Prostate gland (tissue), 2 donors: ENCODE measurements around the gene MGLL. TPM values are rescaled to one million over a fixed set of nuclear protein-coding genes. Genes with fewer than 3 reads are reported as not detected.

Source experiments
- DNase-seq: peaks from one replicate; pipeline ENCODE4 v3.0.0-alpha.2; 2019; ENCODE audit warnings: low spot score
- H3K27ac ChIP-seq, 2 donors: fragments of 200-600 bp; sonication (generic); 2 replicates each; pipeline ENCODE4 v1.5.1; 2017 to 2019
- H3K27me3 ChIP-seq: fragments of 200-600 bp; sonication (generic); replicated peaks from 2 replicates; pipeline ENCODE4 v1.5.1; 2019; ENCODE audit not compliant: insufficient read depth
- H3K36me3 ChIP-seq, 2 donors: fragments of 200-600 bp; sonication (generic); 1 replicate in 1 of 2; 2 replicates in 1 of 2; pipeline versions ENCODE4 v1.5.1 to v1.8.1; 2017 to 2019
- H3K4me1 ChIP-seq: fragments of 200-600 bp; sonication (generic); replicated peaks from 2 replicates; pipeline ENCODE4 v1.5.1; 2019
- H3K4me3 ChIP-seq, 2 donors: fragments of 200-600 bp; sonication (generic); 2 replicates each; pipeline ENCODE4 v1.5.1; 2017 to 2019
- H3K9me3 ChIP-seq: fragments of 200-600 bp; sonication (generic); 2 replicates; pipeline ENCODE4 v1.5.1; 2017
- CTCF ChIP-seq, 4 experiments: fragments of 200-600 bp in 2 of 4; fragments of 450-650 bp in 2 of 4; sonication (generic) in 2 of 4; IDR thresholded peaks; 1 replicate in 3 of 4; 2 replicates in 1 of 4; pipeline ENCODE4 v1.5.1; 2016 to 2019; ENCODE audit warnings: antibody characterized with exemption in 4 of 4, mild to moderate bottlenecking in 2 of 4, moderate library complexity in 2 of 4
- POLR2A ChIP-seq: fragments of 450-650 bp; IDR thresholded peaks from one replicate; pipeline ENCODE4 v1.6.1; 2016; ENCODE audit warnings: antibody characterized with exemption, mild to moderate bottlenecking
- POLR2AphosphoS5 ChIP-seq: sonication (generic); formaldehyde crosslinking; IDR thresholded peaks from one replicate; pipeline ENCODE4 v1.6.1; 2017; ENCODE audit warnings: antibody characterized with exemption
- WGBS: methylation state at CpG from one replicate; pipeline ENCODE4 v1.1.5; 2018; 5-methylcytosine and 5-hydroxymethylcytosine counted together
- intact Hi-C: fragments of 100-400 bp; cut with DNase I; formaldehyde crosslinking; loops from one replicate; pipeline ENCODE4 v1.14.2; 2022
- total RNA-seq, 2 donors: library from RNA; depleted of rRNA; stranded (reverse); fragments of >200 nt; gene quantifications; one replicate each; pipeline ENCODE4 v1.1.0, GENCODE V29; 2016

Gene MGLL
- total RNA-seq, 2 donors from 2014 or later, result 20.0 to 31.8 TPM

- intact Hi-C loops, result no loop called here
- WGBS, result 97% methylated on average over 7 of the region's 8 CpGs
- no peak for DNase-seq
- Histone ChIP-seq H3K36me3 (no peaks in the 10 kb centered on the region), H3K4me3 (no peak overlapping the region), H3K4me1 (peaks cover 2% of the 10 kb centered on the region), H3K9me3 (no peaks in the 10 kb centered on the region), H3K27ac (no peak overlapping the region), H3K27me3 (no peaks in the 10 kb centered on the region)
- TF ChIP-seq CTCF (IDR thresholded peaks at IDR 0.05) (no peak), POLR2A (no peak), POLR2AphosphoS5 (no peak)
These were observed 71.1 kb downstream of the MGLL start for GRCh38 chr3:127751163-127751621.

- Histone ChIP-seq H3K4me3 (no peak overlapping the region), H3K4me1 (peaks cover 2% of the 10 kb centered on the region), H3K27ac (no peak overlapping the region), H3K27me3 (no peaks in the 10 kb centered on the region), H3K9me3 (no peaks in the 10 kb centered on the region), H3K36me3 (no peaks in the 10 kb centered on the region)
- no peak for TF ChIP-seq POLR2AphosphoS5
- no peak for TF ChIP-seq CTCF (IDR thresholded peaks at IDR 0.05)
- no peak for TF ChIP-seq POLR2A
- intact Hi-C loops, result no loop called here
- no peak for DNase-seq
- whole genome bisulfite sequencing, result 87% methylated on average over 12 of the region's 12 CpGs
These were observed 71.9 kb downstream of the MGLL start for GRCh38 chr3:127750226-127751031.

- Histone ChIP-seq H3K4me3 (no peak overlapping the region), H3K27ac (no peak overlapping the region), H3K9me3 (no peaks in the 10 kb centered on the region), H3K4me1 (peaks cover 2% of the 10 kb centered on the region), H3K36me3 (no peaks in the 10 kb centered on the region), H3K27me3 (no peaks in the 10 kb centered on the region)
- WGBS, result 90% methylated on average over 7 of the region's 7 CpGs
- no peak for DNase-seq
- intact Hi-C loops, result no loop called here
- TF ChIP-seq POLR2AphosphoS5, result no peak
- no peak for TF ChIP-seq CTCF (IDR thresholded peaks at IDR 0.05)
- TF ChIP-seq POLR2A, result no peak
These were observed 72.5 kb downstream of the MGLL start for GRCh38 chr3:127749787-127750225.

GRCh38 chr3:127749361-127749760, 73.0 kb downstream of the MGLL start:
- H3K4me3 ChIP-seq, result no peak overlapping the region
- TF ChIP-seq POLR2AphosphoS5, result no peak
- H3K4me1 ChIP-seq, result peaks cover 2% of the 10 kb centered on the region
- intact Hi-C loops, result no loop called here
- 82% methylated on average over 3 of the region's 3 CpGs for WGBS
- no peak overlapping the region for H3K27ac ChIP-seq
- H3K27me3 ChIP-seq, result no peaks in the 10 kb centered on the region
- H3K36me3 ChIP-seq, result no peaks in the 10 kb centered on the region
- DNase-seq, result no peak
- no peaks in the 10 kb centered on the region for H3K9me3 ChIP-seq

GRCh38 chr3:127748754-127749327, 73.5 kb downstream of the MGLL start:
- peak overlapping the region; percentile 56 to 63 for H3K27ac ChIP-seq
- intact Hi-C loops, result no loop called here

More at GRCh38 chr3:127748754-127749327, 73.5 kb downstream of the MGLL start:
- TF ChIP-seq POLR2A (no peak), CTCF (IDR thresholded peaks at IDR 0.05) (no peak), POLR2AphosphoS5 (no peak)
- Histone ChIP-seq H3K4me3 (no peak overlapping the region), H3K36me3 (no peaks in the 10 kb centered on the region), H3K9me3 (no peaks in the 10 kb centered on the region), H3K4me1 (peaks cover 2% of the 10 kb centered on the region), H3K27me3 (no peaks in the 10 kb centered on the region)
- no peak for DNase-seq
- WGBS, result 55% methylated on average over 9 of the region's 9 CpGs
